GM23338 (cell line): Measurements from ENCODE around the gene ODAD4. TPM values are rescaled to one million over a fixed set of nuclear protein-coding genes. Genes with fewer than 3 reads are reported as not detected.
"Not testable (repeated sequence)": the region's sequence is repeated elsewhere in the genome, so short reads cannot be mapped to it uniquely, and the experiment has no call there.

Experiments used
- ATAC-seq: fragments of 200-7000 bp; cut with Tn5 transposase; 3 replicates; pipeline ENCODE4 v1.9.1; 2020
- DNase-seq: peaks from one replicate; pipeline ENCODE4 v3.0.0-alpha.2; 2015; ENCODE audit warnings: low spot score
- H2AFZ ChIP-seq: fragments of 200-600 bp; sonication (generic); 2 replicates; pipeline ENCODE4 v1.8.0; 2016; ENCODE audit warnings: antibody characterized with exemption, mild to moderate bottlenecking, moderate library complexity
- H3F3A ChIP-seq: fragments of 200-600 bp; sonication (generic); replicated peaks from 2 replicates; pipeline ENCODE4 v1.8.0; 2017; ENCODE audit warnings: antibody characterized with exemption, mixed run types, low read depth
- H3K27ac ChIP-seq: fragments of 200-600 bp; sonication (generic); 2 replicates; pipeline ENCODE4 v1.6.1; 2016; ENCODE audit warnings: low read depth
- H3K27me3 ChIP-seq: fragments of 200-600 bp; sonication (generic); 2 replicates; pipeline ENCODE4 v1.8.0; 2016; ENCODE audit warnings: mild to moderate bottlenecking, mixed run types, moderate library complexity; ENCODE audit not compliant: insufficient read depth
- H3K36me3 ChIP-seq: fragments of 200-600 bp; sonication (generic); 2 replicates; pipeline ENCODE4 v1.8.0; 2016; ENCODE audit warnings: mild to moderate bottlenecking; ENCODE audit not compliant: insufficient read depth
- H3K4me1 ChIP-seq: fragments of 200-600 bp; sonication (generic); 2 replicates; pipeline ENCODE4 v1.8.0; 2016; ENCODE audit warnings: mild to moderate bottlenecking, moderate library complexity; ENCODE audit not compliant: insufficient read depth
- H3K4me2 ChIP-seq: fragments of 200-600 bp; sonication (generic); 2 replicates; pipeline ENCODE4 v1.7.1; 2017; ENCODE audit warnings: mixed run types
- H3K4me3 ChIP-seq: fragments of 200-600 bp; sonication (generic); 2 replicates; pipeline ENCODE4 v1.6.1; 2016; ENCODE audit warnings: mixed run types
- H3K79me2 ChIP-seq: fragments of 200-600 bp; sonication (generic); replicated peaks from 2 replicates; pipeline ENCODE4 v1.8.0; 2017; ENCODE audit warnings: mild to moderate bottlenecking; ENCODE audit not compliant: insufficient read depth
- H3K9me2 ChIP-seq: fragments of 200-600 bp; sonication (generic); 2 replicates; pipeline ENCODE4 v1.8.0; 2017; ENCODE audit not compliant: insufficient read depth
- H4K20me1 ChIP-seq: fragments of 200-600 bp; sonication (generic); replicated peaks from 2 replicates; pipeline ENCODE4 v1.8.0; 2017; ENCODE audit warnings: mild to moderate bottlenecking; ENCODE audit not compliant: insufficient read depth
- H3K27ac Mint-ChIP-seq: 2 replicates; pipeline ENCODE4 v1.8.0; 2020; ENCODE audit warnings: inconsistent platforms, mild to moderate bottlenecking, moderate library complexity, mixed read lengths
- H3K27me3 Mint-ChIP-seq: 3 replicates; pipeline ENCODE4 v1.8.0; 2022; ENCODE audit warnings: low read depth, mild to moderate bottlenecking, moderate library complexity, mixed read lengths, inconsistent platforms; ENCODE audit not compliant: insufficient read depth, poor library complexity
- H3K36me3 Mint-ChIP-seq: 3 replicates; pipeline ENCODE4 v1.8.0; 2021; ENCODE audit warnings: low read depth, mild to moderate bottlenecking, inconsistent platforms, moderate library complexity, mixed read lengths
- H3K4me1 Mint-ChIP-seq: 3 replicates; pipeline ENCODE4 v1.8.0; 2020; ENCODE audit warnings: mild to moderate bottlenecking, inconsistent platforms, mixed read lengths
- H3K4me3 Mint-ChIP-seq: 3 replicates; pipeline ENCODE4 v1.8.0; 2021; ENCODE audit warnings: moderate library complexity, mild to moderate bottlenecking, inconsistent platforms, mixed read lengths
- H3K9me3 Mint-ChIP-seq: 3 replicates; pipeline ENCODE4 v1.8.0; 2020; ENCODE audit warnings: moderate library complexity, mild to moderate bottlenecking, inconsistent platforms, mixed read lengths
- polyA plus RNA-seq: library from polyadenylated mRNA; unstranded; fragments of >200 nt; fragmentation: Nextera tagmentation; extraction: Ambion mirVana; gene quantifications from 2 replicates; pipeline ENCODE4 v1.2.1, GENCODE V29; 2016
- total RNA-seq: library from RNA; depleted of rRNA; stranded (reverse); fragments of >200 nt; shearing (Covaris generic); gene quantifications from 2 replicates; pipeline ENCODE4 v1.2.3, GENCODE V29; 2014
- TF ChIP-seq, protein P1 (sequence below): fragments of 250-450 bp; sonication (Bioruptor Pico); IDR thresholded peaks from 2 replicates; pipeline ENCODE4 v1.5.0; 2020; ENCODE audit warnings: mild to moderate bottlenecking, moderate library complexity

Gene ODAD4
- total and polyA plus RNA-seq, 2 experiments from 2014 or later = 1.7 to 1.8 TPM

DNA sequence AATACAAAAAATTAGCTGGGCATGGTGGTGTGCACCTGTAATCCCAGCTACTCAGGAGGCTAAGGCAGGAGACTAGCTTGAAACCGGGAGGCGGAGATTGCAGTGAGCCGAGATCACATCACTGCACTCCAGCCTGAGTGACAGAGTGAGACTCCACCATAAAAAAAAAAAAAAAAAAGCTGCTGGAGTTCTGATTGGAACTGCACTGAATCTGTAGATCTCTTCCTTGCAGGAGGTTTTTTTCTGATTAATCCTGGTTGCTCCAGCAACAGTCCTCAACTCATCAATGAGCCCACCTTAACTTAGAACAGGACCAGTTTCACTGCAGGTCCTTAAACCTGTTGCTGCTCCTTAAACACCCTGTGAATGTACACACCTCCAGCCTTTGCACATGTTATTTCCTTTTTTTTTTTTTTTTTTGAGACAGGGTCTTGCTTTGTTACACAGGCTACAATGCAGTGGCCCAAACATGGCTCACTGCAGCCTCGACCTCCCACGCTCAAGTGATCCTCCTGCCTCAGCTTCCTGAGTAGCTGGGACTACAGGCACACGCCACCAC lies 1.6 kb upstream of the ODAD4 start (continued):
- TF ChIP-seq, protein P1, sequence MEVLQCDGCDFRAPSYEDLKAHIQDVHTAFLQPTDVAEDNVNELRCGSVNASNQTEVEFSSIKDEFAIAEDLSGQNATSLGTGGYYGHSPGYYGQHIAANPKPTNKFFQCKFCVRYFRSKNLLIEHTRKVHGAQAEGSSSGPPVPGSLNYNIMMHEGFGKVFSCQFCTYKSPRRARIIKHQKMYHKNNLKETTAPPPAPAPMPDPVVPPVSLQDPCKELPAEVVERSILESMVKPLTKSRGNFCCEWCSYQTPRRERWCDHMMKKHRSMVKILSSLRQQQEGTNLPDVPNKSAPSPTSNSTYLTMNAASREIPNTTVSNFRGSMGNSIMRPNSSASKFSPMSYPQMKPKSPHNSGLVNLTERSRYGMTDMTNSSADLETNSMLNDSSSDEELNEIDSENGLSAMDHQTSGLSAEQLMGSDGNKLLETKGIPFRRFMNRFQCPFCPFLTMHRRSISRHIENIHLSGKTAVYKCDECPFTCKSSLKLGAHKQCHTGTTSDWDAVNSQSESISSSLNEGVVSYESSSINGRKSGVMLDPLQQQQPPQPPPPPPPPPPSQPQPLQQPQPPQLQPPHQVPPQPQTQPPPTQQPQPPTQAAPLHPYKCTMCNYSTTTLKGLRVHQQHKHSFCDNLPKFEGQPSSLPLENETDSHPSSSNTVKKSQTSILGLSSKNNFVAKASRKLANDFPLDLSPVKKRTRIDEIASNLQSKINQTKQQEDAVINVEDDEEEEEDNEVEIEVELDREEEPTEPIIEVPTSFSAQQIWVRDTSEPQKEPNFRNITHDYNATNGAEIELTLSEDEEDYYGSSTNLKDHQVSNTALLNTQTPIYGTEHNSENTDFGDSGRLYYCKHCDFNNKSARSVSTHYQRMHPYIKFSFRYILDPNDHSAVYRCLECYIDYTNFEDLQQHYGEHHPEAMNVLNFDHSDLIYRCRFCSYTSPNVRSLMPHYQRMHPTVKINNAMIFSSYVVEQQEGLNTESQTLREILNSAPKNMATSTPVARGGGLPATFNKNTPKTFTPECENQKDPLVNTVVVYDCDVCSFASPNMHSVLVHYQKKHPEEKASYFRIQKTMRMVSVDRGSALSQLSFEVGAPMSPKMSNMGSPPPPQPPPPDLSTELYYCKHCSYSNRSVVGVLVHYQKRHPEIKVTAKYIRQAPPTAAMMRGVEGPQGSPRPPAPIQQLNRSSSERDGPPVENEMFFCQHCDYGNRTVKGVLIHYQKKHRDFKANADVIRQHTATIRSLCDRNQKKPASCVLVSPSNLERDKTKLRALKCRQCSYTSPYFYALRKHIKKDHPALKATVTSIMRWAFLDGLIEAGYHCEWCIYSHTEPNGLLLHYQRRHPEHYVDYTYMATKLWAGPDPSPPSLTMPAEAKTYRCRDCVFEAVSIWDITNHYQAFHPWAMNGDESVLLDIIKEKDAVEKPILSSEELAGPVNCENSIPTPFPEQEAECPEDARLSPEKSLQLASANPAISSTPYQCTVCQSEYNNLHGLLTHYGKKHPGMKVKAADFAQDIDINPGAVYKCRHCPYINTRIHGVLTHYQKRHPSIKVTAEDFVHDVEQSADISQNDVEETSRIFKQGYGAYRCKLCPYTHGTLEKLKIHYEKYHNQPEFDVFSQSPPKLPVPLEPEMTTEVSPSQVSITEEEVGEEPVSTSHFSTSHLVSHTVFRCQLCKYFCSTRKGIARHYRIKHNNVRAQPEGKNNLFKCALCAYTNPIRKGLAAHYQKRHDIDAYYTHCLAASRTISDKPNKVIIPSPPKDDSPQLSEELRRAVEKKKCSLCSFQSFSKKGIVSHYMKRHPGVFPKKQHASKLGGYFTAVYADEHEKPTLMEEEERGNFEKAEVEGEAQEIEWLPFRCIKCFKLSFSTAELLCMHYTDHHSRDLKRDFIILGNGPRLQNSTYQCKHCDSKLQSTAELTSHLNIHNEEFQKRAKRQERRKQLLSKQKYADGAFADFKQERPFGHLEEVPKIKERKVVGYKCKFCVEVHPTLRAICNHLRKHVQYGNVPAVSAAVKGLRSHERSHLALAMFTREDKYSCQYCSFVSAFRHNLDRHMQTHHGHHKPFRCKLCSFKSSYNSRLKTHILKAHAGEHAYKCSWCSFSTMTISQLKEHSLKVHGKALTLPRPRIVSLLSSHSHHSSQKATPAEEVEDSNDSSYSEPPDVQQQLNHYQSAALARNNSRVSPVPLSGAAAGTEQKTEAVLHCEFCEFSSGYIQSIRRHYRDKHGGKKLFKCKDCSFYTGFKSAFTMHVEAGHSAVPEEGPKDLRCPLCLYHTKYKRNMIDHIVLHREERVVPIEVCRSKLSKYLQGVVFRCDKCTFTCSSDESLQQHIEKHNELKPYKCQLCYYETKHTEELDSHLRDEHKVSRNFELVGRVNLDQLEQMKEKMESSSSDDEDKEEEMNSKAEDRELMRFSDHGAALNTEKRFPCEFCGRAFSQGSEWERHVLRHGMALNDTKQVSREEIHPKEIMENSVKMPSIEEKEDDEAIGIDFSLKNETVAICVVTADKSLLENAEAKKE = no peak

DNA sequence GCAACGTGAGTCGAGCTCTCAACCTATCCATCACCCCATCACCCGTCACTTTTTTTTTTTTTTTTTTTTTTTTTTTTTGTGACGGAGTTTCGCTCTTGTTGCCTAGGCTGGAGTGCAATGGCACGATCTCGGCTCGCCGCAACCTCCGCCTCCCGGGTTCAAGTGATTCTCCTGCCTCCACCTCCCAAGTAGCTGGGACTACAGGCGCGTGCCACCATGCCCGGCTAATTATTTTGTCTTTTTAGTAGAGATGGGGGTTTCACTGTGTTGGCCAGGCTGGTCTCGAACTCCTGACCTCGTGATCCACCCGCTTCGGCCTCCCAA lies 378 bp downstream of the ODAD4 start:
- ATAC-seq, H3K27ac ChIP-seq: not testable (repeated sequence)
- H3K4me1 Mint-ChIP-seq = peaks cover 14% of the 10 kb centered on the region

DNA sequence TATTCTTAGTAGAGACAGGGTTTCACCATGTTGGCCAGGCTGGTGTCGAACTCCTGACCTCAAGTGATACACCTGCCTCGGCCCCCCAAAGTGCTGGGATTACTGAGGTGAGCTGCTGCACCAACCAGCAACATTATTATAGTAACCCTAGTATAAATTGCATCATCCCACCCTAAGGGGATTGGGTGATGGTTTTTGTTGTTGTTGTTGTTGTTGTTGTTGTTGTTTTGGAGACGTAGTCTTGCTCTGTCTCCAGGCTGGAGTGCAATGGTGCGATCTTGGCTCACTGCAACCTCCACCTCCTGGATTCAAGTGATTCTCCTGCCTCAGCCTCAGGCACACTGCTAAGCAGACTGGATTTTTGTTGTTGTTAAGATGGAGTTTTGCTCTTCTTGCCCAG lies 1.3 kb downstream of the ODAD4 start:
- H3K27me3 ChIP-seq, H3K27ac ChIP-seq, H3K9me2 ChIP-seq, H3K27ac Mint-ChIP-seq, H3K79me2 ChIP-seq, H3K36me3 ChIP-seq, H3K4me3 ChIP-seq, H4K20me1 ChIP-seq, H3F3A ChIP-seq, ATAC-seq, H2AFZ ChIP-seq, H3K9me3 Mint-ChIP-seq, H3K4me3 Mint-ChIP-seq, H3K4me2 ChIP-seq, H3K36me3 Mint-ChIP-seq, H3K4me1 ChIP-seq, DNase-seq: not testable (repeated sequence)
- peaks cover 14% of the 10 kb centered on the region for H3K4me1 Mint-ChIP-seq
- H3K27me3 Mint-ChIP-seq = peaks cover 19% of the 10 kb centered on the region

More for the DNA sequence above, 378 bp downstream of the ODAD4 start:
- H3F3A ChIP-seq, H3K36me3 Mint-ChIP-seq, H3K27me3 ChIP-seq, H4K20me1 ChIP-seq, H3K9me3 Mint-ChIP-seq, H3K79me2 ChIP-seq, H3K4me1 ChIP-seq, DNase-seq, H2AFZ ChIP-seq, H3K9me2 ChIP-seq, H3K36me3 ChIP-seq: not testable (repeated sequence)
- peak overlapping the region; percentile 64 for H3K4me3 ChIP-seq
- H3K27ac Mint-ChIP-seq = peak overlapping the region; percentile 75
- H3K4me3 Mint-ChIP-seq = peak overlapping the region; percentile 89
- H3K27me3 Mint-ChIP-seq = peaks cover 19% of the 10 kb centered on the region
- peak overlapping the region; percentile 77 for H3K4me2 ChIP-seq
